ENCODE results near the gene KCTD3.

DNA sequence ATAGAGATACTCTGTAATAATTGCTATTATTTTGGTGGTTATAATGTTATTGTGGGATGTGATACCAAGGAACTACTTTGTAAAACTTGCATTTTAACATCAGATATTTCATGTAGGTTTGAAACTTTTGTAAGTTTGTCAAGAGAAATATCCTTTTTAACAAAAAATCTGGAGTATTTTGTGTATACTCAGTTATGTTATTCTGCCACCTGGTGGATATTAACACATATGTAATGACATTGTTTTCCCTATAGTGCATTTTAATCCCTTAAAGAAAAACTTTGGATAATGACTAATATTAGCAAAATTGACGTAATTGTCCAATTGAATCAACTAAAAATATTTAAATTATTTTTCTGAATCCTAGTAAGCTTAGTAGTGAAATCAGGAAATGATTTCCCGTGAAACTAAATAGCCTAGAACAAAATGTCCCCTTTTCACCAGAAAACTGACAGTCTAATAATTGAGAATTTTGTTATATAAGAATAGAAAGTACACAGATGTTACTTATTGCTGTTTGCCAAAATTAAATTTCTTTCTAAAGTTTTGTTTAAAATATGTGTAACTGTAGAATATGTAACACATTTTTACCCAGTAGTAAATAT is 39.6 kb downstream of the KCTD3 start:
- TF ChIP-seq, protein P1, sequence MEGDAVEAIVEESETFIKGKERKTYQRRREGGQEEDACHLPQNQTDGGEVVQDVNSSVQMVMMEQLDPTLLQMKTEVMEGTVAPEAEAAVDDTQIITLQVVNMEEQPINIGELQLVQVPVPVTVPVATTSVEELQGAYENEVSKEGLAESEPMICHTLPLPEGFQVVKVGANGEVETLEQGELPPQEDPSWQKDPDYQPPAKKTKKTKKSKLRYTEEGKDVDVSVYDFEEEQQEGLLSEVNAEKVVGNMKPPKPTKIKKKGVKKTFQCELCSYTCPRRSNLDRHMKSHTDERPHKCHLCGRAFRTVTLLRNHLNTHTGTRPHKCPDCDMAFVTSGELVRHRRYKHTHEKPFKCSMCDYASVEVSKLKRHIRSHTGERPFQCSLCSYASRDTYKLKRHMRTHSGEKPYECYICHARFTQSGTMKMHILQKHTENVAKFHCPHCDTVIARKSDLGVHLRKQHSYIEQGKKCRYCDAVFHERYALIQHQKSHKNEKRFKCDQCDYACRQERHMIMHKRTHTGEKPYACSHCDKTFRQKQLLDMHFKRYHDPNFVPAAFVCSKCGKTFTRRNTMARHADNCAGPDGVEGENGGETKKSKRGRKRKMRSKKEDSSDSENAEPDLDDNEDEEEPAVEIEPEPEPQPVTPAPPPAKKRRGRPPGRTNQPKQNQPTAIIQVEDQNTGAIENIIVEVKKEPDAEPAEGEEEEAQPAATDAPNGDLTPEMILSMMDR (IDR thresholded peaks at IDR 0.05 in 2 of 3, conservative IDR thresholded peaks at IDR 0.05 in 1 of 3; ENCODE audit: borderline replicate concordance in 1 of 3, insufficient read depth in 1 of 3, low read depth in 2 of 3, low read length in 2 of 3): peak in 2 of 3 experiments; percentile 3 to 48; a peak in 2 of 6 replicates
- TF ChIP-seq CEBPB (IDR thresholded peaks at IDR 0.05; ENCODE audit: low read depth) (no peak), JUND (IDR thresholded peaks at IDR 0.05) (no peak), EZH2 (IDR thresholded peaks at IDR 0.05) (no peak), POLR2AphosphoS5 (IDR thresholded peaks at IDR 0.05; ENCODE audit: low read depth, low read length) (no peak)
